Natural killer cell (primary cell): ENCODE measurements around the gene MAN1A2. TPM values are rescaled to one million over a fixed set of nuclear protein-coding genes. Genes with fewer than 3 reads are reported as not detected.
"Not testable (repeated sequence)": the region's sequence is repeated elsewhere in the genome, so short reads cannot be mapped to it uniquely, and the experiment has no call there.

Source experiments
- ATAC-seq, 3 donors: fragments of 150-1000 bp in 2 of 3; fragments of 200-7000 bp in 1 of 3; cut with Tn5 transposase; 1 replicate in 1 of 3; 2 replicates in 2 of 3; pipeline ENCODE4 v1.10.0; 2021; ENCODE audit warnings: mild to moderate bottlenecking in 2 of 3, moderate library complexity in 2 of 3
- DNase-seq, 2 donors: peaks; one replicate each; pipeline versions ENCODE4 v3.0.0 to v3.0.0-alpha.2; 2013 to 2021; ENCODE audit warnings: mixed read lengths in 1 of 2
- H3K27ac ChIP-seq: one replicate; pipeline ENCODE4 v1.5.1; 2013; ENCODE audit warnings: mild to moderate bottlenecking, low read length
- H3K27me3 ChIP-seq: one replicate; pipeline ENCODE4 v1.6.1; 2013; ENCODE audit warnings: low read length; ENCODE audit not compliant: control insufficient read depth, insufficient read depth
- H3K36me3 ChIP-seq: one replicate; pipeline ENCODE4 v1.6.1; 2013; ENCODE audit warnings: low read length; ENCODE audit not compliant: control insufficient read depth, insufficient read depth
- H3K4me1 ChIP-seq: one replicate; pipeline ENCODE4 v1.6.1; 2013; ENCODE audit warnings: low read length; ENCODE audit not compliant: control insufficient read depth, insufficient read depth
- H3K4me3 ChIP-seq: one replicate; pipeline ENCODE4 v1.5.1; 2013; ENCODE audit warnings: low read length
- H3K9me3 ChIP-seq: one replicate; pipeline ENCODE4 v1.6.1; 2013; ENCODE audit warnings: low read length; ENCODE audit not compliant: control insufficient read depth, insufficient read depth
- H3K27ac Mint-ChIP-seq, 2 donors: one replicate each; pipeline ENCODE4 v1.8.0; 2022; ENCODE audit warnings: mild to moderate bottlenecking in 2 of 2, mixed read lengths in 2 of 2, moderate library complexity in 1 of 2
- H3K27me3 Mint-ChIP-seq, 2 donors: one replicate each; pipeline ENCODE4 v1.8.0; 2022; ENCODE audit warnings: low read depth in 2 of 2, mixed read lengths in 2 of 2
- H3K36me3 Mint-ChIP-seq: one replicate; pipeline ENCODE4 v1.8.0; 2022; ENCODE audit warnings: mixed read lengths
- H3K4me1 Mint-ChIP-seq, 2 donors: one replicate each; pipeline ENCODE4 v1.8.0; 2022; ENCODE audit warnings: mixed read lengths in 2 of 2
- H3K4me3 Mint-ChIP-seq: one replicate; pipeline ENCODE4 v1.8.0; 2022; ENCODE audit warnings: mild to moderate bottlenecking, moderate library complexity, mixed read lengths
- H3K9me3 Mint-ChIP-seq, 2 donors: one replicate each; pipeline ENCODE4 v1.8.0; 2022; ENCODE audit warnings: mixed read lengths in 2 of 2
- CTCF ChIP-seq: fragments of 200-600 bp; IDR thresholded peaks from one replicate; pipeline ENCODE4 v1.8.0; 2022; ENCODE audit warnings: antibody characterized with exemption
- WGBS: methylation state at CpG from one replicate; pipeline ENCODE4 v1.1.7; 2013; ENCODE audit warnings: missing lambda C conversion rate; ENCODE audit not compliant: insufficient coverage; 5-methylcytosine and 5-hydroxymethylcytosine counted together
- intact Hi-C: fragments of 100-400 bp; cut with micrococcal nuclease; formaldehyde crosslinking; loops from one replicate; pipeline ENCODE4 v1.14.2; 2022
- total RNA-seq, 4 donors: library from RNA; stranded (reverse); fragments of 120-200 nt in 1 of 4; gene quantifications; one replicate each; pipeline versions ENCODE4 v1.2.3 to v1.2.4, GENCODE V29; 2013 to 2022

The MAN1A2 gene
- total RNA-seq, 3 donors from 2014 or later (not counting 1 experiment from before 2014, with no cell fraction given): 75.5 to 90.0 (median 87.1) TPM

GRCh38 chr1:117346206-117346928 is 20.9 kb upstream of the MAN1A2 start:
- no peak for DNase-seq
- intact Hi-C loops: no loop called here
- no peak overlapping the region for H3K27ac Mint-ChIP-seq

GRCh38 chr1:117347907-117348306 is 19.3 kb upstream of the MAN1A2 start:
- DNase-seq: no peak
- Histone ChIP-seq H3K27ac (no peak overlapping the region), H3K36me3 (no peaks in the 10 kb centered on the region), H3K27me3 (no peaks in the 10 kb centered on the region), H3K4me3 (no peak overlapping the region), H3K4me1 (no peaks in the 10 kb centered on the region), H3K9me3 (no peaks in the 10 kb centered on the region)
- no peak for TF ChIP-seq CTCF
- no peak overlapping the region for H3K27ac Mint-ChIP-seq
- intact Hi-C loops: no loop called here
- H3K36me3 Mint-ChIP-seq: no peaks in the 10 kb centered on the region
- peaks cover 8 to 19% of the 10 kb centered on the region in 2 donors for H3K27me3 Mint-ChIP-seq
- no peaks in the 10 kb centered on the region for H3K9me3 Mint-ChIP-seq
- no peak overlapping the region for H3K4me3 Mint-ChIP-seq
- WGBS: 97% methylated on average over 4 of the region's 4 CpGs
- no peaks in the 10 kb centered on the region for H3K4me1 Mint-ChIP-seq
- no peak for ATAC-seq

More at GRCh38 chr1:117346206-117346928, 20.9 kb upstream of the MAN1A2 start:
- Histone ChIP-seq H3K9me3 (no peaks in the 10 kb centered on the region), H3K4me3 (no peak overlapping the region), H3K36me3 (no peaks in the 10 kb centered on the region), H3K27me3 (no peaks in the 10 kb centered on the region), H3K27ac (no peak overlapping the region), H3K4me1 (no peaks in the 10 kb centered on the region)
- no peak overlapping the region for H3K4me3 Mint-ChIP-seq
- no peaks in the 10 kb centered on the region for H3K36me3 Mint-ChIP-seq
- TF ChIP-seq CTCF: no peak
- H3K27me3 Mint-ChIP-seq: peaks cover 8 to 19% of the 10 kb centered on the region in 2 donors
- no peak for ATAC-seq
- no peaks in the 10 kb centered on the region for H3K9me3 Mint-ChIP-seq
- no peaks in the 10 kb centered on the region for H3K4me1 Mint-ChIP-seq
- WGBS: 95% methylated on average over 4 of the region's 4 CpGs

GRCh38 chr1:117352695-117353094 is 14.6 kb upstream of the MAN1A2 start:
- H3K9me3 ChIP-seq, ATAC-seq, H3K4me3 Mint-ChIP-seq, H3K36me3 ChIP-seq, H3K9me3 Mint-ChIP-seq, H3K4me1 Mint-ChIP-seq, H3K27me3 Mint-ChIP-seq, H3K27ac ChIP-seq, H3K4me3 ChIP-seq, H3K27me3 ChIP-seq, H3K36me3 Mint-ChIP-seq, intact Hi-C loops, H3K27ac Mint-ChIP-seq, H3K4me1 ChIP-seq, DNase-seq: not testable (repeated sequence)
- WGBS: no CpG with 5 or more reads among the region's 3 CpGs

- DNase-seq, H3K9me3 ChIP-seq, ATAC-seq, H3K27me3 ChIP-seq, H3K9me3 Mint-ChIP-seq, H3K4me1 ChIP-seq, H3K36me3 Mint-ChIP-seq, H3K27ac Mint-ChIP-seq, H3K4me3 ChIP-seq, H3K4me3 Mint-ChIP-seq, H3K36me3 ChIP-seq, H3K27ac ChIP-seq, intact Hi-C loops: not testable (repeated sequence)
- WGBS: 94% methylated on average over 24 of the region's 24 CpGs
- Mint-ChIP-seq H3K27me3 (peaks cover 8 to 22% of the 10 kb centered on the region in 2 donors), H3K4me1 (peaks cover 14 to 15% of the 10 kb centered on the region in 2 donors)
Measured at GRCh38 chr1:117357833-117358603, 9.2 kb upstream of the MAN1A2 start.

GRCh38 chr1:117358604-117358887 is 8.7 kb upstream of the MAN1A2 start:
- H3K4me3 ChIP-seq, H3K4me3 Mint-ChIP-seq: not testable (repeated sequence)

More at GRCh38 chr1:117358604-117358887, 8.7 kb upstream of the MAN1A2 start:
- H3K27ac ChIP-seq, H3K36me3 Mint-ChIP-seq, H3K9me3 Mint-ChIP-seq, ATAC-seq, DNase-seq, H3K9me3 ChIP-seq, H3K27ac Mint-ChIP-seq, H3K36me3 ChIP-seq, H3K27me3 ChIP-seq, H3K4me1 ChIP-seq, intact Hi-C loops: not testable (repeated sequence)
- H3K27me3 Mint-ChIP-seq: peaks cover 8 to 22% of the 10 kb centered on the region in 2 donors
- WGBS: 97% methylated on average over 7 of the region's 8 CpGs
- peaks cover 14 to 15% of the 10 kb centered on the region in 2 donors for H3K4me1 Mint-ChIP-seq
